ENCODE data around the gene COQ3.

- TF ChIP-seq, protein P1, sequence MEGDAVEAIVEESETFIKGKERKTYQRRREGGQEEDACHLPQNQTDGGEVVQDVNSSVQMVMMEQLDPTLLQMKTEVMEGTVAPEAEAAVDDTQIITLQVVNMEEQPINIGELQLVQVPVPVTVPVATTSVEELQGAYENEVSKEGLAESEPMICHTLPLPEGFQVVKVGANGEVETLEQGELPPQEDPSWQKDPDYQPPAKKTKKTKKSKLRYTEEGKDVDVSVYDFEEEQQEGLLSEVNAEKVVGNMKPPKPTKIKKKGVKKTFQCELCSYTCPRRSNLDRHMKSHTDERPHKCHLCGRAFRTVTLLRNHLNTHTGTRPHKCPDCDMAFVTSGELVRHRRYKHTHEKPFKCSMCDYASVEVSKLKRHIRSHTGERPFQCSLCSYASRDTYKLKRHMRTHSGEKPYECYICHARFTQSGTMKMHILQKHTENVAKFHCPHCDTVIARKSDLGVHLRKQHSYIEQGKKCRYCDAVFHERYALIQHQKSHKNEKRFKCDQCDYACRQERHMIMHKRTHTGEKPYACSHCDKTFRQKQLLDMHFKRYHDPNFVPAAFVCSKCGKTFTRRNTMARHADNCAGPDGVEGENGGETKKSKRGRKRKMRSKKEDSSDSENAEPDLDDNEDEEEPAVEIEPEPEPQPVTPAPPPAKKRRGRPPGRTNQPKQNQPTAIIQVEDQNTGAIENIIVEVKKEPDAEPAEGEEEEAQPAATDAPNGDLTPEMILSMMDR (IDR thresholded peaks at IDR 0.05; ENCODE audit: insufficient read depth, low read length, poor library complexity, severe bottlenecking), result peak; percentile 63
- TF ChIP-seq EZH2phosphoT487 (conservative IDR thresholded peaks at IDR 0.05; ENCODE audit: low read length), result no peak
Observed at GRCh38 chr6:99330159-99330558, 63.8 kb downstream of the COQ3 start.

All from SU-DHL-6 (cell line).